Left lobe of liver (tissue), 2 donors: ENCODE measurements around the gene RHEBL1. TPM values are rescaled to one million over a fixed set of nuclear protein-coding genes. Genes with fewer than 3 reads are reported as not detected.
A peak's percentile ranks its signal among the peaks of the same experiment; 100 is the strongest.

ENCODE experiments used
- ATAC-seq: fragments of 200-7000 bp; cut with Tn5 transposase; one replicate; pipeline ENCODE4 v1.9.1; 2020; ENCODE audit warnings: mild to moderate bottlenecking, moderate library complexity
- DNase-seq: peaks from one replicate; pipeline ENCODE4 v3.0.0-alpha.2; 2020; ENCODE audit warnings: low spot score
- total RNA-seq: library from RNA; stranded (reverse); gene quantifications from one replicate; pipeline ENCODE4 v1.2.1, GENCODE V29; 2021
- donor health status: DM: no; HTN: no; CAD: no; lungs with moderate emphysema.
- donor health status: DM: no; HTN: yes; CAD: no.

RHEBL1 gene
- total RNA-seq, 1 donor from 2014 or later, result 0.18 TPM

DNA sequence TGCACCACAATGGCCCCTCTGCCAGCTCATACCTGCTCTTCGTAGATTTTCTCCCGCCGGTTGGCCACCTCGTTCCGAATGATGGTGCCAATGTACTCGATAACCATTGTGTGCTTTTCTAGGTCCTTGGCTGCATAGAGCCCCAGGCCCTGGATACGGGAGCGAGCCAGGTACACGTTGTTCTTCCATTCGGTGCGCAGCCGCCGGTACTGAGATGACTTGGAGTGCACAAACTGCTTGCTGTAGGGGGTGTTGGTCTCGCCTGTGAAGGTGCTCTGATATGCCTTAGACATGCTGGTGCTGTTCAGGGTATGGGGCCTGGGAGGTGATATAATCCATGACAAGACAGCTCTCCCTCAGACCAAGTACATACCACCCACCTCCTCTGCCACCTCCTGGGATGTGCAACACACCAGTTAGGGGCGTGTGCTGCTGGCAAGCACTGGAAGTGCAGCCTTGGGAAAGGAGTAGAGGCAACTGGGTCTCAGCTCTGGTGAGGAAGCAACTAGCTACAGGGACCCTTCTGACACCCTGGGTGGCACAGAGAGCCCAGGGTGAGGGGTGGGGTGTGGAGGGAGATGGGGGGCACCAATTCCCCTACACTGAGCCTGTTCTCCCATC, 47.1 kb downstream of the RHEBL1 start:
- no peak for DNase-seq
- no peak for ATAC-seq

DNA sequence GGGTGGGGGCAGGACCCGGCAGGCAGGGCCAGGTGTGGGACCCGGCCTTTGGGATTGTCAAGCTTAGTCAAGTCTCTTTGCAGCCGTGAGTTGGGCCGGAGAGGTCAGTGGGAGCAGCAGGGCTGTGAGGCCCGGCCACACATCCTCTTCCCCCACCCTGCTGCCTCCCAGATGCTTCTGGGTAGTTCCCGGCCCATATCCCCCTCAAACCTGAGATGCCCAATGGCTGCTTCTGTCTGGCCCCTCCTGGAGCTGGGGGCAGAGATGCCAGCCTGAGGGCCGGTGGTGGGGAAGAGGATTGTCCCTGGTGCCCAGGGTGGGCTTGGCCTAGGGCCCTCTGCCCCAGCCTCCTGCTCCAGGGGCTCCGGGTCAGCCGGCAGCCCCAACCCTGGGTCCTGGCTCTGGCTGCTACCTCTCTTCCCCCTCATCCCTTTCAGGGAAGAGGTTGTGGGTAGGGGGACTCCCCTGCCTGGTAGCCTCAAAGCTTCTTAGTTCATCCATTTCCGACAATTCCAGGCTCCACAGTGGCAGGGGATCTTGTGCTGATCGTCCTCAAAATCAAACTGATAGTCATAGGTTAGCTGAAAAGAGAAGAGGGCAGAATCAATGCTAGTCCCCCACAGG, 48.4 kb downstream of the RHEBL1 start:
- DNase-seq (no peak), ATAC-seq (no peak)

DNA sequence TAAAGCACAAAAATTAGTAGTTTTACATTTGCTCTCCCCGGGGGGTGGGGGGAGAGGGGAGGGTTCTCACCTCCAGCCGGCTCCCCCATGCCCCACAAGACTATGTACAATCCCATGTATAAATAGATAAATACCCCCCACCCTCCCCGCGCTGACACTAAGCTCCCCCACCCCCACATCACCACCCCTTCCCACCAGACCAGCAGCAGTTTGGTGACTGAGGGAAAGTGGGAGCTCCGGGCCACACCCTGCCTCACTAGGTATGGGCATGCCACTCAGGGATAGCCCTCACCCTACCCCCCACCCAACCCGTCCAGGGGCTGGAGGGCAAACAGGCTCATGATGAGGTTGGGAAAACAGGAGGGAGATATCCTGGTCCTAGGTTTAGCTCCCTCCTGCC, 49.3 kb downstream of the RHEBL1 start:
- no peak for ATAC-seq
- DNase-seq, result no peak

DNA sequence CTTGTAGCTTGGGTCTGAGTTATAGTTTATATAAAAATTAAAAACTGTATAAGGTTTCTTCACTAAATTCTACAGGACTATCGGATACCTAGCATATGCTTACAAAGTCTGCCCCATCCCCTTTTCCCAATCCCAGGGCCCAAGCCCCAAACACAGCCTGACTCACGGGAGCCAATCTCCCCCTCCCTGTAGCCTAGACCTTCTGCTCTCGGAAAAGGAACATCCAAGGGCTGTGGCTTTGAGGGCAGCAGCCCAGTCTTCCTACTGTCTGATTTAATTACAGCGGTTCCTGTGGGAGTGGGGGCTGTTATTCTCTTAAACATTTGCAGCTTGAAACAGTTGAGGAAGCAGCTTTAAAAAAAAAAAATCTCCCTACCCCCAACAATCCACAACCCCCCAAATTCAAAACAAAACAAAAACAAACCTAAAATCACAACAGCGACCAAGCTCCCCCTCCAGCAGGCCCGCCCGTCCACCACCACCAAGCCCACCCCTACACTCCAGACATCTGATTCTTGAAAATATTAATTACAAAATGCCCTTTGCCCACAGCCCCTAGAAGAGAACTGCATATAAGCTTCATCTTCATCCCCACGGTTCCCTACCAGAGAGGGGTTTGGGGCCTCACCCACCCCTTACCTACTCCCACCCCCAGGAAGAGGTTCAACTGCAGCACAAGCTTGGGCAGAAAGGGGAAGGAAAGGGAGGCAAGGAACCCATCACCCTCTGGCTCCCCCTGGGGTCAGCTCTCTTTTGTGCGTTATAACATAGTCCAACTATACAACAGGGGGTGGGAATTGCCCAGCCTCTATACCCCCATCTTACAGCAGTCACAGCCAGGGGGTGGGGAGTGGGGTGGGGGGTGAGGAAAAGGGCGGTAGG, 50.1 kb downstream of the RHEBL1 start:
- no peak for DNase-seq
- ATAC-seq, result no peak

DNA sequence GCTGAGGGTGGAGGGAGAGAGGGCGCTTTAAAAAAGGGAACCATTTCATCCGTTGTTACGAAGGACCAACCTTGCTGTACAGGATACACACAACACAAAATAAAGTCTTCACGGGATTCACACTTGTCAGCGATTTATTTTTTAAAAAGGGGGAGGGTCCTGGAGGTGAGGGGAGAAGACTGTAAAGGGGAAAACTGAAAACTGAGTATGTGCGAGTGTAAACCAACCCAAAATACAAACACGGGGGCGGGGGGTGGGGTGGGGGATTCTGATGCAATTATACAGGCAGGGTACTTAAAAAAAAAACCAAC, 50.7 kb downstream of the RHEBL1 start:
- DNase-seq, result no peak
- no peak for ATAC-seq

DNA sequence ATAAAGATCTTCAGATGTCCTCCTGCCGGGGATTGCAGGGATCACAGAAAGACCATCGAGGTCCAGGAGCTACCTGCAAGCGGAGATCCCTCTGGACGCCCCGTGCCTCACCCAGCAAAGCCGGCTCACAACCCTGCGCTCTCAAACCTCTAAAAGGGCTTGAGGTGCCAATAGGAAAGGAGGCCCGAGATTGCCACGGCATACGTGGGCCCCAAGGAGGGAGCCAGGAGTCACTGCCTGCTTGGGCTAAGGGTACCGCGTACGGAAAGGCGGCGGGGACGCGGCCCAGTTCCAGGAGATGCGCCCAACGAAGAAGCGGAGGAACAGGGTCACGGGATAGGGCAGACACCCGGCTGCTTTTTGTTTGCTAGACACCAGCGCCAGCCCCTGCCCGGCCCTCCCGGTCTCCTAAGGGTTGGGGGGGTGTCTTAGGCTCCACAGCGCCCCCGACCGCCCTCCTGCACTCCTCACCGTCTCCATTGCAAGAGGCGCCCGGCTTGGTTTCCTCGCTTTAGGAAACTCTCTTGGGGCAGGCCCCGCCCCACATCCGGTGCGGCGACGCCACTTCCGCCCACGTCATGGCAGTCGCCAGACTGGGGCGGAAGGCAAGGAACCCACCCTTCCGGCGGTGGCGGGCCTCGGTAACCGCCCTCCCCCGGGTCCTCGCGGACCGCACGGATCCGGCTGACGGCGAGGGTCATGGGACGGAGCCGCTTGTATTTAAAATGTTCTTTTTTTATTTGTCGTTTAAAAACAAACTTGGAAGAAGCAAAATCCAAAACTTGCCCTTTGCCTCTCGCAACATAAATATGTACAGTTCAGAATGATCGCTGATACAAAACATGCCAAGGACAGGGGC, 51.3 kb downstream of the RHEBL1 start, which contains the start of gene PRKAG1:
TSS of gene PRKAG1 (minus strand) at position 516 of the 859 bp plus-strand sequence. CDS start at position 480, 36 bp downstream.
- DNase-seq (peak; percentile 93), ATAC-seq (peak; percentile 95)

DNA sequence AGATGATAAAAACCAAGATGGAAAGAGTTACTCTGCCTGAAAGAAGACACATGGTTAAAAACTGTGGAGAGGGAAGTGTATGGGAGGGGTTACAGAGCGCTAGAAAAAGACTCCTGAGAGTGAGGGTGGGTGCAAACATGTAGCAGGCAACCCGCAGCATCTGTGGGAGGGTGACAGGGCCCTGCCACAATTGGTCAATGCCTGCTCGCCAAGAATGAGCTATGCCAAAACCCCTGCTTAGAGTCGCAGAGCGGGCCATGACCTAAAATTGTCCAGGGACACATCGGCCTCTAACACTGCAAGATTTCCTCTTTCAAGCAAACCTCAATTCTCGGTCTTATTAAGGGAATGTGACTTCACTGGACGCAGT, 51.9 kb downstream of the RHEBL1 start:
- ATAC-seq, result peak; percentile 33
- no peak for DNase-seq

DNA sequence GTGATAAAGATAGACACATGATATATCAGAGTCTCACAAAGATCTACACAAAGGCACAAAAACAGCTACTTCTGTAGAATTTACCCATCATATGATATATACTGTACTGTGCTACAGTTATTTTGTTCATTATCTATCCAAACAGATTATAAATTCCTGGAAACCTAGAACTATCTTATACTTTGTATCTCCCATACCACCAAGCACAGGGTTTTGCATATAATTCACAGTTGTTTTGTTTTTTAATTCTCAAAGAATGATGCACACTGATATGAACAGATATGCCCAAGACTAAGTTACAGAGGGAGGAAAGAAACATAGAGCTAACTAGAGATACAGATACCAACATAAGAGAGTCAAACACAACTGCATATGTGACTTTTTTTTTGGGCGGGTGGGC, 54.6 kb downstream of the RHEBL1 start:
- ATAC-seq, result no peak
- no peak for DNase-seq

Other genes with a start within 250 kb of the RHEBL1 start
- gene DDX23, start 217.8 kb downstream of the RHEBL1 start, total RNA-seq, result 33.3 TPM
- 32.0 TPM for gene RND1, start 204.1 kb downstream of the RHEBL1 start, total RNA-seq
- 45.0 TPM for gene FKBP11, start 144.5 kb downstream of the RHEBL1 start, total RNA-seq
- gene ARF3, start 112.5 kb downstream of the RHEBL1 start, total RNA-seq, result 47.4 TPM
- not detected for gene WNT10B, start 98.2 kb downstream of the RHEBL1 start, total RNA-seq
- not detected for gene WNT1, start 91.7 kb downstream of the RHEBL1 start, total RNA-seq
- not detected for gene DDN, start 70.6 kb downstream of the RHEBL1 start, total RNA-seq
- 27.7 TPM for gene PRKAG1, start 51.2 kb downstream of the RHEBL1 start, total RNA-seq
- gene KMT2D, start 9.2 kb downstream of the RHEBL1 start, total RNA-seq, result 44.8 TPM
- gene DHH, start 24.8 kb upstream of the RHEBL1 start, total RNA-seq, result not detected
- gene LMBR1L, start 40.9 kb upstream of the RHEBL1 start, total RNA-seq, result 17.7 TPM
- 144 TPM for gene TUBA1B, start 61.4 kb upstream of the RHEBL1 start, total RNA-seq
- gene TUBA1A, start 119.1 kb upstream of the RHEBL1 start, total RNA-seq, result 4.8 TPM
- gene TUBA1C, start 195.1 kb upstream of the RHEBL1 start, total RNA-seq, result 54.9 TPM
- not detected for gene PRPH, start 225.2 kb upstream of the RHEBL1 start, total RNA-seq